ENCODE measurements around the gene AARS2. TPM values are rescaled to one million over a fixed set of nuclear protein-coding genes. Genes with fewer than 3 reads are reported as not detected.

Gene AARS2
- total RNA-seq, 2 donors from 2014 or later, result 9.6 to 17.8 TPM

GRCh38 chr6:44284121-44284520 is 29.0 kb downstream of the AARS2 start:
- H3K4me3 ChIP-seq, result no peak overlapping the region
- no peaks in the 10 kb centered on the region for H3K36me3 ChIP-seq (replicated peaks in 1 of 2; ENCODE audit: insufficient read depth in 1 of 2, low read depth in 2 of 2)
- no peaks in the 10 kb centered on the region for H3K4me1 ChIP-seq
- no peaks in the 10 kb centered on the region for H3K27me3 ChIP-seq
- no peaks in the 10 kb centered on the region for H3K9me3 ChIP-seq
- TF ChIP-seq CTCF (IDR thresholded peaks at IDR 0.05), result no peak
- TF ChIP-seq POLR2A (IDR thresholded peaks at IDR 0.05), result no peak
- 39 to 48% methylated on average over 2 of the region's 2 CpGs for WGBS, 2 donors
- intact Hi-C loops (cut with DNase I), result no loop called here
- DNase-seq (no peak), ATAC-seq (no peak)
- H3K27ac ChIP-seq, result no peak overlapping the region

- no peak for TF ChIP-seq POLR2A (IDR thresholded peaks at IDR 0.05)
- TF ChIP-seq CTCF (IDR thresholded peaks at IDR 0.05), result no peak
- Histone ChIP-seq H3K4me1 (peaks cover 12% of the 10 kb centered on the region), H3K27ac (no peak overlapping the region), H3K9me3 (no peaks in the 10 kb centered on the region), H3K4me3 (no peak overlapping the region), H3K36me3 (replicated peaks in 1 of 2; ENCODE audit: insufficient read depth in 1 of 2, low read depth in 2 of 2) (no peaks in the 10 kb centered on the region), H3K27me3 (peaks cover 0 to 15% of the 10 kb centered on the region in 2 donors)
- ATAC-seq (no peak), DNase-seq (no peak)
- intact Hi-C loops (cut with DNase I), result no loop called here
- WGBS, 2 donors, result 59 to 62% methylated on average over 7 to 9 of the region's 9 CpGs
Measured at GRCh38 chr6:44278774-44279697, 34.1 kb downstream of the AARS2 start.

- Histone ChIP-seq H3K9me3 (no peaks in the 10 kb centered on the region), H3K36me3 (replicated peaks in 1 of 2; ENCODE audit: insufficient read depth in 1 of 2, low read depth in 2 of 2) (no peaks in the 10 kb centered on the region), H3K27ac (no peak overlapping the region), H3K4me1 (peaks cover 12% of the 10 kb centered on the region), H3K4me3 (no peak overlapping the region), H3K27me3 (peaks cover 0 to 15% of the 10 kb centered on the region in 2 donors)
- WGBS, 2 donors, result 55 to 60% methylated on average over 3 of the region's 3 CpGs
- DNase-seq (no peak), ATAC-seq (no peak)
- TF ChIP-seq POLR2A (IDR thresholded peaks at IDR 0.05) (no peak), CTCF (IDR thresholded peaks at IDR 0.05) (no peak)
- intact Hi-C loops (cut with DNase I), result no loop called here
Measured at GRCh38 chr6:44278315-44278714, 34.8 kb downstream of the AARS2 start.

- H3K27ac ChIP-seq, result no peak overlapping the region
- peaks cover 0 to 15% of the 10 kb centered on the region in 2 donors for H3K27me3 ChIP-seq
- H3K36me3 ChIP-seq (replicated peaks in 1 of 2; ENCODE audit: insufficient read depth in 1 of 2, low read depth in 2 of 2), result no peaks in the 10 kb centered on the region
- H3K4me1 ChIP-seq, result peaks cover 12% of the 10 kb centered on the region
- WGBS, 2 donors, result 68 to 76% methylated on average over 7 of the region's 7 CpGs
- DNase-seq (no peak), ATAC-seq (no peak)
- TF ChIP-seq POLR2A (IDR thresholded peaks at IDR 0.05) (no peak), CTCF (IDR thresholded peaks at IDR 0.05) (no peak)
- intact Hi-C loops (cut with DNase I), result no loop called here
- H3K4me3 ChIP-seq, result no peak overlapping the region
- no peaks in the 10 kb centered on the region for H3K9me3 ChIP-seq
Measured at GRCh38 chr6:44277763-44278162, 35.4 kb downstream of the AARS2 start.

Data from body of pancreas (tissue), 4 donors.